Measurements from ENCODE around the gene LPIN2. TPM values are rescaled to one million over a fixed set of nuclear protein-coding genes. Genes with fewer than 3 reads are reported as not detected.

The LPIN2 gene
- total and polyA plus RNA-seq, 2 experiments from 2014 or later, result 9.0 to 10.8 TPM

DNA sequence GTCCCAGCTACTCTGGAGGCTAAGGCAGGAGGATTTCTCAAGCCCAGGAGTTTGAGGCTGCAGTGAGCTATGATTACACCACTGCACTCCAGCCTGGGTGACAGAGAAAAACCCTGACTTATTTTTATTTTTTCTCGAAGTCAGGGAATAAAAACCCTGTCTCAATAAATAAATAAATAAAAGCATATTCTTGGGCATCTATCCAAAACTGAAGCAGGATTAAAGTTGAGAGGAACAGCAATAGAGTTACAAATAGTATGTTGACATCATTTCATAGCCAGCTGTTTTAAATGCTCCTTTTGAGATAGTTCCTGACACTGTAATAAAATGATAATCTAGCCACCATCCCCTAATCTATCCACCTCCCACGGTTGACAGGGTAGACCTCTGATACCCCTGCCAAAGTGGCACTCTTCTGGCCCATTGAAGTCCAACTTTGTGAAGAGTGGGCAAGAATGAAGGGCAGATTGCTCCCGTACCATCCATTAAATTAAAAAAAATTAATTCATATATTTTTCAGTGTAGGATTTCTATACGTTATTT is 42.3 kb upstream of the LPIN2 start (continued):
- TF ChIP-seq, protein P1, sequence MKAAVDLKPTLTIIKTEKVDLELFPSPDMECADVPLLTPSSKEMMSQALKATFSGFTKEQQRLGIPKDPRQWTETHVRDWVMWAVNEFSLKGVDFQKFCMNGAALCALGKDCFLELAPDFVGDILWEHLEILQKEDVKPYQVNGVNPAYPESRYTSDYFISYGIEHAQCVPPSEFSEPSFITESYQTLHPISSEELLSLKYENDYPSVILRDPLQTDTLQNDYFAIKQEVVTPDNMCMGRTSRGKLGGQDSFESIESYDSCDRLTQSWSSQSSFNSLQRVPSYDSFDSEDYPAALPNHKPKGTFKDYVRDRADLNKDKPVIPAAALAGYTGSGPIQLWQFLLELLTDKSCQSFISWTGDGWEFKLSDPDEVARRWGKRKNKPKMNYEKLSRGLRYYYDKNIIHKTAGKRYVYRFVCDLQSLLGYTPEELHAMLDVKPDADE (IDR thresholded peaks at IDR 0.05), result no peak
- TF ChIP-seq POLR2AphosphoS5 (IDR thresholded peaks at IDR 0.05; ENCODE audit: low read depth), result no peak
- TF ChIP-seq ZNF331 (CRISPR knock-in tag; IDR thresholded peaks at IDR 0.05; ENCODE audit: low read depth), result no peak
- no peak for TF ChIP-seq EZH2 (IDR thresholded peaks at IDR 0.05; ENCODE audit: low read depth, unreplicated experiment)
- TF ChIP-seq, protein P2, sequence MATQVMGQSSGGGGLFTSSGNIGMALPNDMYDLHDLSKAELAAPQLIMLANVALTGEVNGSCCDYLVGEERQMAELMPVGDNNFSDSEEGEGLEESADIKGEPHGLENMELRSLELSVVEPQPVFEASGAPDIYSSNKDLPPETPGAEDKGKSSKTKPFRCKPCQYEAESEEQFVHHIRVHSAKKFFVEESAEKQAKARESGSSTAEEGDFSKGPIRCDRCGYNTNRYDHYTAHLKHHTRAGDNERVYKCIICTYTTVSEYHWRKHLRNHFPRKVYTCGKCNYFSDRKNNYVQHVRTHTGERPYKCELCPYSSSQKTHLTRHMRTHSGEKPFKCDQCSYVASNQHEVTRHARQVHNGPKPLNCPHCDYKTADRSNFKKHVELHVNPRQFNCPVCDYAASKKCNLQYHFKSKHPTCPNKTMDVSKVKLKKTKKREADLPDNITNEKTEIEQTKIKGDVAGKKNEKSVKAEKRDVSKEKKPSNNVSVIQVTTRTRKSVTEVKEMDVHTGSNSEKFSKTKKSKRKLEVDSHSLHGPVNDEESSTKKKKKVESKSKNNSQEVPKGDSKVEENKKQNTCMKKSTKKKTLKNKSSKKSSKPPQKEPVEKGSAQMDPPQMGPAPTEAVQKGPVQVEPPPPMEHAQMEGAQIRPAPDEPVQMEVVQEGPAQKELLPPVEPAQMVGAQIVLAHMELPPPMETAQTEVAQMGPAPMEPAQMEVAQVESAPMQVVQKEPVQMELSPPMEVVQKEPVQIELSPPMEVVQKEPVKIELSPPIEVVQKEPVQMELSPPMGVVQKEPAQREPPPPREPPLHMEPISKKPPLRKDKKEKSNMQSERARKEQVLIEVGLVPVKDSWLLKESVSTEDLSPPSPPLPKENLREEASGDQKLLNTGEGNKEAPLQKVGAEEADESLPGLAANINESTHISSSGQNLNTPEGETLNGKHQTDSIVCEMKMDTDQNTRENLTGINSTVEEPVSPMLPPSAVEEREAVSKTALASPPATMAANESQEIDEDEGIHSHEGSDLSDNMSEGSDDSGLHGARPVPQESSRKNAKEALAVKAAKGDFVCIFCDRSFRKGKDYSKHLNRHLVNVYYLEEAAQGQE (IDR thresholded peaks at IDR 0.05; ENCODE audit: unreplicated experiment), result no peak
- TF ChIP-seq NANOG (IDR thresholded peaks at IDR 0.05; ENCODE audit: borderline replicate concordance), result no peak
- TF ChIP-seq CREB1 (CRISPR knock-in tag; IDR thresholded peaks at IDR 0.05; ENCODE audit: low read depth), result no peak
- TF ChIP-seq EZH2phosphoT487 (IDR thresholded peaks at IDR 0.05; ENCODE audit: unreplicated experiment), result no peak
- TF ChIP-seq JUNB (IDR thresholded peaks at IDR 0.05; ENCODE audit: unreplicated experiment), result no peak

DNA sequence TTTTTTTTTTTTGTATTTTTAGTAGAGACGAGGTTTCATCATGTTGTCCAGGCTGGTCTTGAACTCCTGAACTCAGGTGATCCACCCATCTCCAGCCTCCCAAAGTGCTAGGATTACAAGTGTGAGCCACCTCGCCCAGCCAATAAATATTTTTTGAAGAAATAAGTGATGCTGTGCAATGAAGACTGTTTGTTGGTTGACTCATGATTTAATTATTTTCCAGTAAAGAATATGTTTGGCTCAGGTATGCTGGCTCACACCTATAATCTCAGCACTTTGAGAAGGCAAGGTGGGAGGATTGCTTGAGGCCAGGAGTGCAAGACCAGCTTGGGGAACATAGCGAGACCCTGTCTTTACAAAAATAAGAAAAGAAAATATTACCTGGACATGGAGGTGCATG is 41.8 kb upstream of the LPIN2 start:
- Mint-ChIP-seq H3K4me1 (peaks cover 10% of the 10 kb centered on the region), H3K27ac (no peak overlapping the region), H3K36me3 (ENCODE audit: low read depth) (peaks cover 6% of the 10 kb centered on the region; the same call in 2 of the 3 replicates), H3K4me3 (no peak overlapping the region), H3K27me3 (ENCODE audit: insufficient read depth, low read depth, poor library complexity) (peaks cover 1% of the 10 kb centered on the region), H3K9me3 (peaks cover 6% of the 10 kb centered on the region; the same call in 2 of the 3 replicates)
- no peak overlapping the region for H3K4me3 ChIP-seq
- H3F3A ChIP-seq (replicated peaks; ENCODE audit: low read depth), result no peaks in the 10 kb centered on the region
- no peaks in the 10 kb centered on the region for H3K36me3 ChIP-seq (ENCODE audit: insufficient read depth)
- H3K79me2 ChIP-seq (replicated peaks; ENCODE audit: insufficient read depth), result no peaks in the 10 kb centered on the region
- no peak overlapping the region for H3K4me2 ChIP-seq
- H2AFZ ChIP-seq, result no peak overlapping the region
- peaks cover 9% of the 10 kb centered on the region; the same call in 1 of the 2 replicates for H3K4me1 ChIP-seq (ENCODE audit: insufficient read depth)
- no peaks in the 10 kb centered on the region for H3K27me3 ChIP-seq (ENCODE audit: insufficient read depth)
- DNase-seq (ENCODE audit: low spot score) (no peak), ATAC-seq (no peak)
- no peak overlapping the region for H3K27ac ChIP-seq (ENCODE audit: low read depth)
- H3K9me2 ChIP-seq (ENCODE audit: insufficient read depth), result no peaks in the 10 kb centered on the region
- no peaks in the 10 kb centered on the region for H4K20me1 ChIP-seq (replicated peaks; ENCODE audit: insufficient read depth)
- TF ChIP-seq EZH2phosphoT487 (IDR thresholded peaks at IDR 0.05; ENCODE audit: unreplicated experiment) (no peak), STAT1 (IDR thresholded peaks at IDR 0.05; ENCODE audit: unreplicated experiment) (no peak), ZNF331 (CRISPR knock-in tag; IDR thresholded peaks at IDR 0.05; ENCODE audit: low read depth) (no peak), ZNF114 (CRISPR knock-in tag; IDR thresholded peaks at IDR 0.05) (no peak), CTCF (conservative IDR thresholded peaks at IDR 0.05; ENCODE audit: low read depth in 2 of 2) (no peak), CREB1 (CRISPR knock-in tag; IDR thresholded peaks at IDR 0.05; ENCODE audit: low read depth) (no peak)
- TF ChIP-seq, protein P1 (IDR thresholded peaks at IDR 0.05), result no peak
